OCI-LY3 (cell line): ENCODE data around the gene DTYMK.

Experiments used
- H2AFZ ChIP-seq: fragments of 200-600, 300-600 bp; shearing (Covaris generic); 2 replicates; pipeline ENCODE4 v1.6.0; 2014; ENCODE audit warnings: antibody characterized with exemption, low read depth, low read length
- H3K27ac ChIP-seq: fragments of 200-600, 300-600 bp; sonication (generic); 2 replicates; pipeline ENCODE4 v1.5.1; 2014; ENCODE audit warnings: mild to moderate bottlenecking, low read length, moderate library complexity, mixed read lengths
- H3K27me3 ChIP-seq: fragments of 200-600, 300-600 bp; sonication (generic); 2 replicates; pipeline ENCODE4 v1.6.1; 2014; ENCODE audit warnings: low read depth, low read length, mixed read lengths
- H3K36me3 ChIP-seq: fragments of 200-600, 300-600 bp; sonication (generic); replicated peaks from 2 replicates; pipeline ENCODE3; 2014; ENCODE audit warnings: low read depth, low read length, mixed read lengths
- H3K4me1 ChIP-seq: fragments of 300-600, 200-600 bp; sonication (generic); 2 replicates; pipeline ENCODE4 v1.6.1; 2014; ENCODE audit warnings: low read length, mixed read lengths
- H3K4me2 ChIP-seq: fragments of 200-600, 300-600 bp; sonication (generic); 2 replicates; pipeline ENCODE4 v1.6.1; 2014; ENCODE audit warnings: low read length, mixed read lengths
- H3K4me3 ChIP-seq: fragments of 300-600, 200-600 bp; sonication (generic); 2 replicates; pipeline ENCODE4 v1.5.1; 2014; ENCODE audit warnings: antibody characterized with exemption, mild to moderate bottlenecking, low read length, moderate library complexity
- H3K79me2 ChIP-seq: fragments of 300-600, 200-600 bp; shearing (Covaris generic); 2 replicates; pipeline ENCODE4 v1.6.1; 2014; ENCODE audit warnings: mild to moderate bottlenecking, low read length, mixed read lengths
- H3K9ac ChIP-seq: fragments of 300-600, 200-600 bp; shearing (Covaris generic); 2 replicates; pipeline ENCODE4 v1.6.0; 2014; ENCODE audit warnings: mild to moderate bottlenecking, low read length, moderate library complexity
- H3K9me3 ChIP-seq: fragments of 200-600, 300-600 bp; shearing (Covaris generic); 2 replicates; pipeline ENCODE4 v1.6.1; 2014; ENCODE audit warnings: low read length, mixed read lengths; ENCODE audit not compliant: insufficient read depth
- H4K20me1 ChIP-seq: fragments of 200-600, 300-600 bp; sonication (generic); 2 replicates; pipeline ENCODE4 v1.6.1; 2016; ENCODE audit warnings: low read length, mixed read lengths; ENCODE audit not compliant: insufficient read depth
- CTCF ChIP-seq: fragments of 200-600, 300-600 bp; sonication (generic); IDR thresholded peaks from 2 replicates; pipeline ENCODE4 v1.5.1; 2014; ENCODE audit warnings: antibody characterized with exemption, low read length, low read depth
- EZH2phosphoT487 ChIP-seq: fragments of 200-600 bp; shearing (Covaris generic); IDR thresholded peaks from 2 replicates; pipeline ENCODE4 v1.6.1; 2018; ENCODE audit warnings: antibody characterized with exemption, mixed run types, low read depth

DTYMK gene

GRCh38 chr2:241632478-241633325, 53.9 kb downstream of the DTYMK start:
- H3K4me3 ChIP-seq, result no peak overlapping the region
- H3K36me3 ChIP-seq, result peaks cover 4% of the 10 kb centered on the region
- H2AFZ ChIP-seq, result no peak overlapping the region
- no peaks in the 10 kb centered on the region for H3K27me3 ChIP-seq
- H3K4me1 ChIP-seq, result peaks cover 6% of the 10 kb centered on the region; the same call in 1 of the 2 replicates
- TF ChIP-seq EZH2phosphoT487 (no peak), CTCF (no peak)
- H3K9me3 ChIP-seq, result no peaks in the 10 kb centered on the region
- H3K27ac ChIP-seq, result no peak overlapping the region
- no peak overlapping the region for H3K4me2 ChIP-seq
- H3K79me2 ChIP-seq, result peaks cover 68% of the 10 kb centered on the region
- H4K20me1 ChIP-seq, result no peaks in the 10 kb centered on the region
- no peak overlapping the region for H3K9ac ChIP-seq

GRCh38 chr2:241629762-241630435, 56.7 kb downstream of the DTYMK start:
- H3K4me1 ChIP-seq, result no peaks in the 10 kb centered on the region
- no peak overlapping the region for H3K27ac ChIP-seq
- no peak overlapping the region for H3K4me3 ChIP-seq
- peaks cover 69% of the 10 kb centered on the region for H3K79me2 ChIP-seq
- no peak overlapping the region for H3K9ac ChIP-seq
- H3K9me3 ChIP-seq, result no peaks in the 10 kb centered on the region
- no peak overlapping the region for H2AFZ ChIP-seq
- no peaks in the 10 kb centered on the region for H4K20me1 ChIP-seq
- TF ChIP-seq EZH2phosphoT487, result no peak
- TF ChIP-seq CTCF, result no peak
- no peak overlapping the region for H3K4me2 ChIP-seq
- H3K36me3 ChIP-seq, result peaks cover 7% of the 10 kb centered on the region
- H3K27me3 ChIP-seq, result no peaks in the 10 kb centered on the region

GRCh38 chr2:241627675-241628074, 58.9 kb downstream of the DTYMK start:
- Histone ChIP-seq H3K4me1 (no peaks in the 10 kb centered on the region), H3K4me3 (no peak overlapping the region), H3K27me3 (no peaks in the 10 kb centered on the region), H2AFZ (no peak overlapping the region), H3K9ac (no peak overlapping the region), H3K36me3 (peaks cover 7% of the 10 kb centered on the region), H4K20me1 (no peaks in the 10 kb centered on the region), H3K27ac (no peak overlapping the region), H3K4me2 (no peak overlapping the region), H3K9me3 (no peaks in the 10 kb centered on the region), H3K79me2 (peaks cover 57% of the 10 kb centered on the region)
- no peak for TF ChIP-seq EZH2phosphoT487
- TF ChIP-seq CTCF, result no peak
